HG02610 (cell line): ENCODE data around the gene CLCN1.
A peak's percentile ranks its signal among the peaks of the same experiment; 100 is the strongest.

Source experiments
- ATAC-seq: cut with Tn5 transposase; IDR thresholded peaks from one replicate; pipeline ENCODE4 v1.9.1; 2021; ENCODE audit warnings: mild to moderate bottlenecking, moderate library complexity; ENCODE audit not compliant: unreplicated experiment

CLCN1 gene

DNA sequence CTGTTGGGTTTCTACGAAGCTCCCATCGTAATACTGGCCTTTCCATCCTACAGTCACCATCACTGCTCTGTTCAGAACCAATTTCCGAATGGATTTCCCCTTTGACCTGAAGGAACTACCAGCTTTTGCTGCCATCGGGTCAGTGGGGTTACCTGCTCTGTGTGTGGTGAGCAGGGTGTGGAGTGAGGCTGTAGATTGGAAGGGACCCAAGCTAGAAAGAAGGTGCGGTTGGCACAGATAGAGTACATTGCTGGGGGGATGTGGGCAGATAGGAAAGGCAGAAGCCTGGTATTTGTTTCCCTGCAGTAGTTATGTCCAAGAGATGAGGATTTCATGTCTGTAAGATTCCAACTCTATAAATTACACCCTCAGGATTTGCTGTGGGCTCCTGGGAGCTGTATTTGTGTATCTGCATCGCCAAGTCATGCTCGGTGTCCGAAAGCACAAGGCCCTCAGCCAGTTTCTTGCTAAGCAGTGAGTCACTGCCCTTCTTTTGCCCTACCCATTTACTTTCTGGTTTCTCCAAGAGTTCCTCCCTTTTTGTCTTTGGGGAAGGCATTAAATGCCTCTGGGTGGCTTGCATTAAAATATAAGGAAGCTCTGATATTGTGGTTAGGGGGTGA lies 15.4 kb downstream of the CLCN1 start:
- no peak for ATAC-seq

GRCh38 chr7:143334244-143334643 lies 18.3 kb downstream of the CLCN1 start:
- ATAC-seq = no peak

DNA sequence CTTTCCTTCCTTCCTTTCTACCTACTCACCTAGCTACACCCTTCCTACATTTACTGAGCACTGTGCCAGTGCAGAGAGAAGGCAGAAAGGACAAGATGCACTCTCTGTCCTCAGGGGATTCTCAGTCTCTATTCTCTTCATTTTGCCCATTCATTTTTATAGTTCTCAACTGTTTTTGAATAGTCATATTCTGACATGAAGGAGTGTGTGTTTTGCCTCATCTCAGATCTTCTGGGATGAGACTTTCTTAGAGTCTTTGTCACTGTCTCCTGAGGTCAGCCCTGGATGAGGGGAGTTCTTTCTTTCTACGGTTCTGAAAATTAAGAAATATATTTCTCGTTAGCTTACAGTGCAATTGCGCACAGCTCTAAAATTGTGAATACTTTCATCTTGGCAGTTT lies 21.3 kb downstream of the CLCN1 start:
- no peak for ATAC-seq

DNA sequence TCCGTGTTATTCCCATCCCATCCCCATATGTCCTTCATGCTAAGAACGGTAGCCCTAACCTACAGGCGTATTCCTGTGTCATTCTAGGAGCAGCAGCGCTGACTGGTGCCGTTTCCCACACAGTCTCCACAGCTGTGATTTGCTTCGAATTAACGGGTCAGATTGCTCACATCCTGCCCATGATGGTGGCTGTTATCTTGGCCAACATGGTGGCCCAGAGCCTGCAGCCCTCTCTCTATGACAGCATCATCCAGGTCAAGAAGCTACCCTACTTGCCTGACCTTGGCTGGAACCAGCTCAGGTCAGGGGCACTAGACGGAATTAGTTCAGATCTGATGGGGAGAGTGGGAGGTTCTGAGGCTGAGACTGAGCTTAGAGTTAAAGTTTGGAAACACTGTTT lies 25.9 kb downstream of the CLCN1 start:
- no peak for ATAC-seq

- ATAC-seq = no peak
Measured at GRCh38 chr7:143343596-143343995, 27.7 kb downstream of the CLCN1 start.

DNA sequence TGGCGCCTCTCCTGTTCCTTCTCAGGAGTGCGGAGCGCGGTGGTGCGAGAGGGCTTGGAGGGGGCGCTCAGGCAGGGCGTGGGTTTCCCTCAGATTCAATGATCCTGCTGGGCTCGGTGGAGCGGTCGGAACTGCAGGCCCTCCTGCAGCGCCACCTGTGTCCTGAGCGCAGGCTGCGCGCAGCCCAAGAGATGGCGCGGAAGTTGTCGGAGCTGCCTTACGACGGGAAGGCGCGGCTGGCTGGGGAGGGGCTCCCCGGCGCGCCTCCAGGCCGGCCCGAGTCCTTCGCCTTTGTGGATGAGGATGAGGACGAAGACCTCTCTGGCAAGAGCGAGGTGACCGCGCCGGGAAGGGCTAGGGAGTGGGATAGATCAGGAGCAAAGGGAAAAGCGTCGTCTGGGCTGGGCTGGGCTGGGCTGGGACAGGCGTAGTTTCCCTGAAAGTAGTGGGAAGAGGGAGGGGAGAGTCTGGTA lies 29.6 kb downstream of the CLCN1 start:
- ATAC-seq = peak; percentile 75

GRCh38 chr7:143346018-143346417 lies 30.1 kb downstream of the CLCN1 start:
- ATAC-seq = no peak

GRCh38 chr7:143347950-143348349 lies 32.0 kb downstream of the CLCN1 start:
- ATAC-seq = no peak

DNA sequence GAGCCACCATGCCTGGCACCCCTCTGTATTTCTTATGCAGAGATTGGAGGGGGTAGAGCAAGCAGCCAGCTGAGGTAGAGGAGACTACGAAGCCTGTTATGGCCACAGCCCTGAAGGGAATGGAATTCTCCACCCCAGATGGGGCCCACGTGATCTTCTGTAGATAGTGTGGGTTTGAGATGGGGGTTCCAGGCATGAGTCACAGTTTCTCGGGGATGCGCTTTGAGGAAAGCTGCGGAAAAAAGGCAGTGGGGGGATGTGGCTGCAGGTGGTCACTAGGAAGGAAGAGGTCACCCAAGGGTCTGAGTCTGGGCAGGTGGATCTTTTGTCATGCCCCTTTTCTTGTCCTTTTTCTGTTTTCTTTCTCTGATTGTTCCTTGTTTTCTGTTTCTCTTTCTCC lies 35.1 kb downstream of the CLCN1 start:
- ATAC-seq = no peak

DNA sequence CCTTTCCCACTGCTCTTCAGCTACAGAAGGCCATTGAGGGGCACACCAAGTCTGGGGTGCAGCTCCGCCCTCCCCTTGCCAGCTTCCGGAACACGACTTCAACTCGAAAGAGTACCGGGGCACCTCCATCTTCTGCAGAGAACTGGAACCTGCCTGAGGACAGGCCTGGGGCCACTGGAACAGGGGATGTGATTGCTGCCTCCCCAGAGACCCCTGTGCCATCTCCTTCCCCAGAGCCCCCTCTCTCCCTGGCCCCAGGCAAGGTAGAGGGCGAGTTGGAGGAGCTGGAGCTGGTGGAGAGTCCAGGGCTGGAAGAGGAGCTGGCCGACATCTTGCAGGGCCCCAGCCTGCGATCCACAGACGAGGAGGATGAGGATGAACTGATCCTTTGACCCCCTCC lies 35.7 kb downstream of the CLCN1 start:
- no peak for ATAC-seq

DNA sequence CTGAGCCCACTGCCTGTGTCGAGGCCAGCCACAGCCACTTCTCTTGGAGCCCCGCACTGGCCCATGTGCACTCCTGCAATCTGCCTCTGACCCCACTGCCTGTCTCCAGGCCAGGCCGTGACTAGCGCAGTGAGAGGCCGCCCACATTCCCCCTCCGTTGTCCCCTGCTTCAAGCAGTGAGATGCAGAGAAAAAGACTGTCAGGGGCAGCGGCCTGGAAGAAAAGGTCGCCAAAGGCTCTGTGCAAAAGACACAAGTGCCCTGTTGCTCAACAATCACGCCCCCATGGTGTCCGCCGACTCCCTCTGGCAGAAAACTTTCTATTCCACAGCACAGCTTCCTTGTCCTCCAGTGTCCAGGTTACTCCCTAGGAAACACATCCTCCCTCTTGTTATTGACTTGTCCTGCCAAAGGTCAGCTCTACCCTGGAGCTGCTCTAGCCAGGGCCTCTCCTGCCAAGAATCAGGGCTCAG lies 36.7 kb downstream of the CLCN1 start:
- no peak for ATAC-seq

DNA sequence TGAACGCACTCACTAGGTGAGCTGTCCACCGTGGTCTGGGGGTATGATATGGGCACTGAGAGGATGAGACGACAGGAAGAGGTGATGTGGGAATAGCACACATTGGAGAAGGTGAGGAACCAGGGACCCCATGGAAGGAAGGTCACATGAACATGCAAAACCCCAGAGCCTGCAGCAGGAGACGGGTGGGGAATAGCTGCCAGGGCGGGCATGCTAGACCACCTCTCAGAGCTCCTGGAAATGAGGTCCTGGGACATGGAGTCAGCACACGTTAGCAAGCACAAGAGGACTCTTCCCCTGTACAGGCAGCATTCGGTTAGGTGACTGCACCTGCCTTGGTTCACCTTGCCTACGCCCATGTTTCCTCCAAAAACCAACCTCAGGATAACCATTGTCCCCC lies 38.5 kb downstream of the CLCN1 start:
- ATAC-seq = no peak

- no peak for ATAC-seq
Measured at GRCh38 chr7:143354965-143355364, 39.1 kb downstream of the CLCN1 start.

- ATAC-seq = no peak
Measured at GRCh38 chr7:143355450-143356385, 39.8 kb downstream of the CLCN1 start.

GRCh38 chr7:143356414-143357050 lies 40.6 kb downstream of the CLCN1 start:
- ATAC-seq = no peak

DNA sequence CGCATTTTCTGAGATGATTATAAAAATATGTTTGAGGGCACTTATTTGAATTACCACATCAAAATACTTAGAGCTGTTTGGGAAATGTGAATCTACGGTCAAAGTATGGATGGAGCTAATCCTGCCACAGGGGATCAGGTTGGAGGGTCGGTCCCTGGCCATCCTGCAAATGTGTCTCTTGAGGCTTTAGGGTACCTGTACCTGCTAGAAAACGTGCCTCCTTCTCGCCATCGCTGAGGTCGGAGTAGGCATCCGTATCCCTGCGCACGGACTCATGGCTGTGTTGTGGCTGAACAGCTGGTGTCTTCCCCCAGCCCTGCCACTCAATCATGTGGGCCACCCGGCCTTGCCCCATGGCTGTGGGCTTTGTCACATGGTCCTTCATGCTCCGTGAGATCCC lies 42.7 kb downstream of the CLCN1 start:
- ATAC-seq = no peak

- no peak for ATAC-seq
Measured at GRCh38 chr7:143359771-143360353, 44.0 kb downstream of the CLCN1 start.

- no peak for ATAC-seq
Measured at GRCh38 chr7:143360788-143361551, 45.1 kb downstream of the CLCN1 start.

GRCh38 chr7:143361552-143362130 lies 45.7 kb downstream of the CLCN1 start:
- no peak for ATAC-seq
